Measurements from ENCODE around the gene CYP2A13.

GRCh38 chr19:41085748-41086415, 2.4 kb upstream of the CYP2A13 start:
- TF ChIP-seq CTCF (IDR thresholded peaks at IDR 0.05; ENCODE audit: poor library complexity, severe bottlenecking) = no peak
- TF ChIP-seq EZH2 (IDR thresholded peaks at IDR 0.05; ENCODE audit: borderline replicate concordance, insufficient read depth, low read length, poor library complexity, severe bottlenecking) = no peak
- TF ChIP-seq TAF1 (IDR thresholded peaks at IDR 0.05; ENCODE audit: low read depth) = no peak
- TF ChIP-seq EP300 (conservative IDR thresholded peaks at IDR 0.05; ENCODE audit: poor library complexity, severe bottlenecking) = no peak
- TF ChIP-seq RAD21 (conservative IDR thresholded peaks at IDR 0.05) = no peak
- TF ChIP-seq POLR2AphosphoS5 (IDR thresholded peaks at IDR 0.05) = no peak
- no peak for TF ChIP-seq MXI1 (conservative IDR thresholded peaks at IDR 0.05; ENCODE audit: poor library complexity, severe bottlenecking)
- no peak for TF ChIP-seq REST (IDR thresholded peaks at IDR 0.05; ENCODE audit: borderline replicate concordance)
- no peak for TF ChIP-seq SMC3 (conservative IDR thresholded peaks at IDR 0.05; ENCODE audit: poor library complexity)

Data from neural cell (in vitro differentiated cells).